HEK293 (cell line): ENCODE measurements around the gene PARD3B.

ENCODE experiments used
- CTCF ChIA-PET: fragments of 350-600 bp; formaldehyde crosslinking; extraction: SDS; loops from one replicate; lab custom pipeline; 2021; ENCODE audit warnings: antibody characterized with exemption; lab: Yijun Ruan, JAX
- POLR2A ChIA-PET: fragments of 300-600 bp; formaldehyde crosslinking; extraction: SDS; loops from one replicate; lab custom pipeline; 2020; ENCODE audit warnings: antibody characterized with exemption, inconsistent platforms; lab: Yijun Ruan, JAX
- H3K27ac ChIP-seq: fragments of 200-500 bp; sonication (Bioruptor generic); 2 replicates; pipeline ENCODE4 v1.5.1; 2014; ENCODE audit warnings: low read depth, low read length, control low read depth, inconsistent platforms; ENCODE audit errors: extremely low read depth
- H3K36me3 ChIP-seq, 2 experiments: fragments of 200-500 bp in 1 of 2; sonication (Bioruptor generic) in 1 of 2; 1 replicate in 1 of 2; 2 replicates in 1 of 2; pipeline ENCODE4 v1.5.1; 2014 to 2017; ENCODE audit warnings: inconsistent platforms in 2 of 2, low read length in 2 of 2; ENCODE audit not compliant: control insufficient read depth in 2 of 2, insufficient read depth in 1 of 2
- H3K4me1 ChIP-seq: fragments of 200-500 bp; sonication (Bioruptor generic); 2 replicates; pipeline ENCODE4 v1.5.1; 2014; ENCODE audit warnings: mild to moderate bottlenecking, low read length, inconsistent platforms; ENCODE audit not compliant: control insufficient read depth, insufficient read depth
- H3K4me3 ChIP-seq: 2 replicates; pipeline ENCODE4 v1.5.1; 2011; ENCODE audit warnings: low read depth, mild to moderate bottlenecking, control low read depth, low read length, moderate library complexity
- H3K9me3 ChIP-seq: fragments of 200-500 bp; sonication (Bioruptor generic); 2 replicates; pipeline ENCODE4 v1.5.1; 2014; ENCODE audit warnings: low read depth, low read length, inconsistent platforms; ENCODE audit not compliant: control insufficient read depth, insufficient read depth
- AEBP2 ChIP-seq: fragments of 450-650 bp; formaldehyde crosslinking; IDR thresholded peaks from 2 replicates; pipeline ENCODE4 v1.5.1; 2016; ENCODE audit warnings: missing biosample characterization, missing genetic modification characterization, borderline replicate concordance
- KLF10 ChIP-seq: fragments of 450-650 bp; IDR thresholded peaks from 2 replicates; pipeline ENCODE4 v1.5.1; 2018; ENCODE audit warnings: missing biosample characterization, mild to moderate bottlenecking, missing genetic modification characterization
- MZF1 ChIP-seq: fragments of 450-650 bp; formaldehyde crosslinking; IDR thresholded peaks from 2 replicates; pipeline ENCODE4 v1.5.1; 2017; ENCODE audit warnings: missing biosample characterization, missing genetic modification characterization, borderline replicate concordance
- PRDM6 ChIP-seq: fragments of 450-650 bp; formaldehyde crosslinking; IDR thresholded peaks from 2 replicates; pipeline ENCODE4 v1.5.1; 2017; ENCODE audit warnings: missing biosample characterization, missing genetic modification characterization
- RBAK ChIP-seq: fragments of 450-650 bp; formaldehyde crosslinking; IDR thresholded peaks from 2 replicates; pipeline ENCODE4 v1.5.1; 2016; ENCODE audit warnings: missing biosample characterization, missing genetic modification characterization
- REPIN1 ChIP-seq: fragments of 450-650 bp; formaldehyde crosslinking; IDR thresholded peaks from 2 replicates; pipeline ENCODE4 v1.5.1; 2017; ENCODE audit warnings: missing biosample characterization, missing genetic modification characterization, low read depth
- TRIM28 ChIP-seq: IDR thresholded peaks from 2 replicates; pipeline ENCODE4 v1.6.1; 2011; ENCODE audit warnings: low read length, control low read depth, borderline replicate concordance
- YY2 ChIP-seq: fragments of 450-650 bp; formaldehyde crosslinking; IDR thresholded peaks from 2 replicates; pipeline ENCODE4 v1.5.1; 2016; ENCODE audit warnings: missing biosample characterization, missing genetic modification characterization
- ZBTB11 ChIP-seq: fragments of 450-650 bp; formaldehyde crosslinking; conservative IDR thresholded peaks from 2 replicates; pipeline ENCODE4 v1.5.1; 2016; ENCODE audit warnings: low read depth, missing biosample characterization, missing genetic modification characterization
- ZBTB20 ChIP-seq: fragments of 450-650 bp; formaldehyde crosslinking; IDR thresholded peaks from 2 replicates; pipeline ENCODE4 v1.5.1; 2016; ENCODE audit warnings: missing biosample characterization, missing genetic modification characterization
- ZBTB26 ChIP-seq: fragments of 450-650 bp; formaldehyde crosslinking; optimal IDR thresholded peaks from 2 replicates; pipeline ENCODE3; 2016; ENCODE audit warnings: missing biosample characterization, mild to moderate bottlenecking, missing genetic modification characterization
- ZNF112 ChIP-seq: fragments of 450-650 bp; formaldehyde crosslinking; IDR thresholded peaks from 2 replicates; pipeline ENCODE4 v1.5.0; 2017; ENCODE audit warnings: missing biosample characterization, missing genetic modification characterization
- ZNF146 ChIP-seq: fragments of 450-650 bp; formaldehyde crosslinking; IDR thresholded peaks from 2 replicates; pipeline ENCODE4 v1.5.1; 2016; ENCODE audit warnings: missing biosample characterization, missing genetic modification characterization
- ZNF416 ChIP-seq: fragments of 450-650 bp; formaldehyde crosslinking; IDR thresholded peaks from 2 replicates; pipeline ENCODE4 v1.5.1; 2016; ENCODE audit warnings: missing biosample characterization, missing genetic modification characterization
- ZNF514 ChIP-seq: fragments of 450-650 bp; formaldehyde crosslinking; IDR thresholded peaks from 2 replicates; pipeline ENCODE4 v1.5.1; 2016; ENCODE audit warnings: missing biosample characterization, missing genetic modification characterization
- ZNF639 ChIP-seq: fragments of 450-650 bp; formaldehyde crosslinking; IDR thresholded peaks from 2 replicates; pipeline ENCODE4 v1.5.1; 2016; ENCODE audit warnings: missing biosample characterization, missing genetic modification characterization
- ZNF692 ChIP-seq: fragments of 450-650 bp; formaldehyde crosslinking; IDR thresholded peaks from 2 replicates; pipeline ENCODE4 v1.5.1; 2016; ENCODE audit warnings: missing biosample characterization, missing genetic modification characterization
- ZNF768 ChIP-seq: fragments of 450-650 bp; formaldehyde crosslinking; IDR thresholded peaks from 2 replicates; pipeline ENCODE4 v1.5.1; 2018; ENCODE audit warnings: missing biosample characterization, mild to moderate bottlenecking, missing genetic modification characterization
- ZNF830 ChIP-seq: fragments of 450-650 bp; IDR thresholded peaks from 2 replicates; pipeline ENCODE4 v1.5.0; 2018; ENCODE audit warnings: missing biosample characterization, missing genetic modification characterization, low read depth, mild to moderate bottlenecking, moderate library complexity

PARD3B gene

GRCh38 chr2:205073433-205074020 lies 528.3 kb downstream of the PARD3B start (continued):
- TF ChIP-seq ZBTB11 (tag by site-specific recombination), result no peak
- no peak for TF ChIP-seq ZNF639 (tag by site-specific recombination)
- TF ChIP-seq ZBTB20 (tag by site-specific recombination), result no peak

GRCh38 chr2:205076405-205076804 lies 531.1 kb downstream of the PARD3B start:
- no peaks in the 10 kb centered on the region for H3K36me3 ChIP-seq
- no peak for TF ChIP-seq ZNF146
- TF ChIP-seq, all 188 proteins: peak for 0
- H3K4me1 ChIP-seq, result peaks cover 5% of the 10 kb centered on the region; the same call in 1 of the 2 replicates
- no peak overlapping the region for H3K4me3 ChIP-seq
- POLR2A ChIA-PET, result no interaction called here
- no peak overlapping the region for H3K27ac ChIP-seq
- H3K9me3 ChIP-seq, result no peaks in the 10 kb centered on the region
- CTCF ChIA-PET, result no interaction called here

- ChIA-PET POLR2A (no interaction called here), CTCF (no interaction called here)
- Histone ChIP-seq H3K4me1 (peaks cover 5% of the 10 kb centered on the region; the same call in 1 of the 2 replicates), H3K9me3 (no peaks in the 10 kb centered on the region), H3K4me3 (no peak overlapping the region), H3K36me3 (no peaks in the 10 kb centered on the region), H3K27ac (no peak overlapping the region)
- TF ChIP-seq PRDM6 (tag by site-specific recombination), result peak; percentile 46; the same call in 1 of the 2 replicates
- TF ChIP-seq ZNF146, result no peak
These were observed 531.9 kb downstream of the PARD3B start for GRCh38 chr2:205077159-205077558.

- Histone ChIP-seq H3K27ac (no peak overlapping the region), H3K4me3 (no peak overlapping the region), H3K9me3 (no peaks in the 10 kb centered on the region), H3K36me3 (no peaks in the 10 kb centered on the region), H3K4me1 (0 out of 2 replicates have a peak, but pooled peaks cover 5% of the 10 kb centered on the region)
- ChIA-PET POLR2A (no interaction called here), CTCF (no interaction called here)
- TF ChIP-seq AEBP2 (no peak), ZNF514 (no peak), ZNF112 (no peak), RBAK (tag by site-specific recombination) (no peak), TRIM28 (no peak), ZNF830 (no peak), MZF1 (no peak), ZNF416 (tag by site-specific recombination) (no peak), REPIN1 (tag by site-specific recombination) (no peak), ZBTB26 (tag by site-specific recombination) (no peak), ZNF692 (tag by site-specific recombination) (no peak), ZNF768 (tag by site-specific recombination) (no peak), YY2 (tag by site-specific recombination) (no peak), KLF10 (no peak)
These were observed 533.5 kb downstream of the PARD3B start for GRCh38 chr2:205078762-205079161.
